Endothelial cell of umbilical vein (primary cell): ENCODE results near the gene TOB1. TPM values are rescaled to one million over a fixed set of nuclear protein-coding genes. Genes with fewer than 3 reads are reported as not detected.
"Not testable (repeated sequence)": the region's sequence is repeated elsewhere in the genome, so short reads cannot be mapped to it uniquely, and the experiment has no call there.

Experiments
- BruUV-seq: library from RNA; stranded (reverse); fragments of 400-500 nt; replicated peaks from 2 replicates; lab custom pipeline; 2021; lab: Mats Ljungman, UMichigan
- CTCF ChIA-PET: fragments of 300-600, 350-600 bp; sonication (Branson Sonifier 250); formaldehyde crosslinking; loops from one replicate; lab custom pipeline; 2021; ENCODE audit warnings: antibody characterized with exemption, inconsistent platforms; lab: Charles Lee
- POLR2A ChIA-PET: fragments of 300-600, 350-600 bp; sonication (Branson Sonifier 250); formaldehyde crosslinking; loops from one replicate; lab custom pipeline; 2021; ENCODE audit warnings: antibody characterized with exemption, inconsistent platforms; lab: Charles Lee
- DNase-seq: peaks from one replicate; pipeline ENCODE4 v3.0.0-alpha.2; 2011; ENCODE audit warnings: low read depth, low spot score
- FAIRE-seq: peaks from 2 replicates; lab custom pipeline; 2011; peaks lifted over from hg19 to GRCh38; lab: Jason Lieb, UNC
- H2AFZ ChIP-seq: 2 replicates; pipeline ENCODE4 v1.6.0; 2012; ENCODE audit warnings: low read depth, low read length, control low read depth, inconsistent platforms
- H3K27ac ChIP-seq: 2 replicates; pipeline ENCODE4 v1.5.1; 2011; ENCODE audit warnings: low read depth, mild to moderate bottlenecking, control low read depth, low read length, moderate library complexity; ENCODE audit not compliant: insufficient read depth
- H3K27me3 ChIP-seq, 2 experiments: 2 replicates each; pipeline versions ENCODE4 v1.6.0 to v1.6.1; 2011; ENCODE audit warnings: low read length in 2 of 2, mixed read lengths in 1 of 2; ENCODE audit not compliant: control insufficient read depth in 2 of 2, insufficient read depth in 2 of 2
- H3K36me3 ChIP-seq, 2 experiments: 2 replicates in 1 of 2; 3 replicates in 1 of 2; pipeline ENCODE4 v1.5.1; 2011; ENCODE audit warnings: low read length in 2 of 2, mild to moderate bottlenecking in 1 of 2, moderate library complexity in 1 of 2; ENCODE audit not compliant: control insufficient read depth in 2 of 2, insufficient read depth in 2 of 2; ENCODE audit errors: extremely low read depth in 1 of 2
- H3K4me1 ChIP-seq: 3 replicates; pipeline ENCODE4 v1.5.1; 2011; ENCODE audit warnings: mild to moderate bottlenecking, low read length; ENCODE audit not compliant: control insufficient read depth, insufficient read depth; ENCODE audit errors: extremely low read depth
- H3K4me2 ChIP-seq: 2 replicates; pipeline ENCODE4 v1.6.1; 2011; ENCODE audit warnings: low read length, control low read depth, mixed read lengths; ENCODE audit not compliant: insufficient read depth
- H3K4me3 ChIP-seq, 3 experiments: fragments of 200-600 bp in 1 of 3; sonication (generic), shearing (Covaris generic) in 1 of 3; replicated peaks in 1 of 3; 2 replicates each; pipeline ENCODE4 v1.5.1; 2011 to 2016; ENCODE audit warnings: control low read depth in 3 of 3, low read length in 3 of 3, mild to moderate bottlenecking in 2 of 3, inconsistent platforms in 1 of 3, low read depth in 1 of 3, moderate library complexity in 1 of 3; ENCODE audit not compliant: insufficient read depth in 1 of 3
- H3K79me2 ChIP-seq: 2 replicates; pipeline ENCODE4 v1.6.0; 2012; ENCODE audit warnings: low read length, inconsistent platforms; ENCODE audit not compliant: control insufficient read depth, insufficient read depth
- H3K9ac ChIP-seq: replicated peaks from 2 replicates; pipeline ENCODE3; 2011; ENCODE audit warnings: low read length, control low read depth; ENCODE audit not compliant: insufficient read depth; ENCODE audit errors: extremely low read depth
- H3K9me1 ChIP-seq: replicated peaks from 3 replicates; pipeline ENCODE4 v1.6.0; 2011; ENCODE audit warnings: mild to moderate bottlenecking, low read length; ENCODE audit not compliant: control insufficient read depth, insufficient read depth; ENCODE audit errors: extremely low read depth
- H3K9me3 ChIP-seq: replicated peaks from 2 replicates; pipeline ENCODE4 v1.5.1; 2012; ENCODE audit warnings: low read length, inconsistent platforms; ENCODE audit not compliant: control insufficient read depth, insufficient read depth
- H4K20me1 ChIP-seq: replicated peaks from 2 replicates; pipeline ENCODE3; 2011; ENCODE audit warnings: mild to moderate bottlenecking, low read length; ENCODE audit not compliant: control insufficient read depth, insufficient read depth; ENCODE audit errors: extremely low read depth
- MYC ChIP-seq: IDR thresholded peaks from one replicate; pipeline ENCODE4 v1.6.1; 2011; ENCODE audit warnings: mild to moderate bottlenecking, low read depth, low read length
- POLR2AphosphoS5 ChIP-seq: IDR thresholded peaks from 2 replicates; pipeline ENCODE4 v1.6.1; 2012; ENCODE audit warnings: low read depth, mild to moderate bottlenecking, control low read depth, low read length, moderate library complexity; ENCODE audit not compliant: insufficient read depth
- dilution Hi-C: fragments of 300-500 bp; cut with MboI; formaldehyde crosslinking; loops from one replicate; pipeline ENCODE4 v1.15.0; 2019; ENCODE audit warnings: low sequenced_read_pairs; ENCODE audit not compliant: extremely low pct_ligation_motif_present
- intact Hi-C: fragments of 100-400 bp; cut with micrococcal nuclease; formaldehyde crosslinking; loops from one replicate; pipeline ENCODE4 v1.10.0; 2022
- polyA plus RNA-seq, 4 experiments: library from polyadenylated mRNA; depleted of rRNA in 3 of 4; stranded (reverse) in 3 of 4; unstranded in 1 of 4; fragments of >200 nt; gene quantifications; 2 replicates each; pipeline versions ENCODE4 v1.2.1 to v1.2.3, GENCODE V29; 2011 to 2012; ENCODE audit warnings: missing spikeins in 1 of 4
- total RNA-seq: library from RNA; stranded (reverse); gene quantifications from 2 replicates; pipeline ENCODE4 v1.2.3, GENCODE V29; 2021

Gene TOB1
- total and polyA plus RNA-seq, 2 donors (not counting 3 experiments of a cell fraction or from before 2014, with no cell fraction given), result 3.3 to 12.9 TPM

DNA sequence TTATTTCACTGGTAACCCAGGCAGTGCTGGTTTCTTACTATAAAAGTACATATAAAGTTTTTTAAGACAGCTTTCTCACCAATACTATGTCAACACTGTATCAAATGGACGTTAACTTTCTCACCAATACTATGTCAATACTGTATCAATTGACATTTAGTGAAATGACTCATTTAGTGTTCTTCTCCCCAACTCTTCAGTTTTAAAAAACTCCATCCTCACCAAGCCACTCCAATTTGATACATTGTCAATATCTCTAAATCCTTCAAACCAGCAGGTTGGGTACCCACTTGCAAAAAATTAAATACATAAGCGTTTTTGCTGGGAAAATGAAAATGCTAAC, 4.8 kb downstream of the TOB1 start:
- dilution Hi-C loops (no loop called here), intact Hi-C loops (no loop called here)
- ChIA-PET POLR2A (no interaction called here), CTCF (interaction anchor here (1.1 to 8.0 kb wide), 4 partner anchors 10 to 139 kb away, joined by 3 to 149 read pairs (median 64); no protein-coding TSS in a partner anchor)
- Histone ChIP-seq H4K20me1 (no peaks in the 10 kb centered on the region), H3K9me1 (no peaks in the 10 kb centered on the region), H3K4me1 (peaks cover 8% of the 10 kb centered on the region), H3K79me2 (peaks cover 4% of the 10 kb centered on the region), H3K27ac (no peak overlapping the region), H3K9ac (no peak overlapping the region), H3K36me3 (peaks cover 2 to 5% of the 10 kb centered on the region in 2 experiments), H3K9me3 (no peaks in the 10 kb centered on the region), H2AFZ (no peak overlapping the region), H3K4me3 (no peak overlapping the region), H3K4me2 (no peak overlapping the region), H3K27me3 (no peaks in the 10 kb centered on the region)
- DNase-seq, result no peak
- no TSS peak for BruUV-seq
- TF ChIP-seq POLR2AphosphoS5 (no peak), MYC (no peak)
- no peak for FAIRE-seq

GRCh38 chr17:50859727-50860126, 6.4 kb downstream of the TOB1 start:
- H3K9ac ChIP-seq, H3K4me2 ChIP-seq, H3K4me1 ChIP-seq, H3K27me3 ChIP-seq, H3K79me2 ChIP-seq, intact Hi-C loops, dilution Hi-C loops, H3K36me3 ChIP-seq, H3K9me3 ChIP-seq, H2AFZ ChIP-seq, H3K27ac ChIP-seq, H3K4me3 ChIP-seq, H3K9me1 ChIP-seq, BruUV-seq, POLR2A ChIA-PET, FAIRE-seq, DNase-seq, H4K20me1 ChIP-seq: not testable (repeated sequence)
- CTCF ChIA-PET, result interaction anchor here (1.0 to 8.0 kb wide), 3 partner anchors 9 to 141 kb away, joined by 3 to 125 read pairs (median 4); no protein-coding TSS in a partner anchor
